HUES64 (cell line): ENCODE results near the gene CDK3.

ENCODE experiments used
- H3K27ac ChIP-seq: 2 replicates; pipeline ENCODE4 v1.7.0; 2013; ENCODE audit warnings: low read depth, low read length, inconsistent platforms
- H3K27me3 ChIP-seq: 2 replicates; pipeline ENCODE4 v1.6.1; 2013; ENCODE audit warnings: mild to moderate bottlenecking, low read length; ENCODE audit not compliant: insufficient read depth
- H3K36me3 ChIP-seq: 2 replicates; pipeline ENCODE4 v1.6.1; 2013; ENCODE audit warnings: mild to moderate bottlenecking, low read length; ENCODE audit not compliant: insufficient read depth
- H3K4me1 ChIP-seq: 2 replicates; pipeline ENCODE4 v1.6.1; 2013; ENCODE audit warnings: mild to moderate bottlenecking, low read length, moderate library complexity; ENCODE audit not compliant: insufficient read depth
- H3K4me3 ChIP-seq: 2 replicates; pipeline ENCODE4 v1.5.1; 2013; ENCODE audit warnings: mild to moderate bottlenecking, low read length, moderate library complexity
- H3K9ac ChIP-seq: 2 replicates; pipeline ENCODE4 v1.6.1; 2013; ENCODE audit warnings: mild to moderate bottlenecking, low read depth, low read length
- H3K9me3 ChIP-seq: 2 replicates; pipeline ENCODE4 v1.6.1; 2013; ENCODE audit warnings: low read depth, low read length; ENCODE audit not compliant: insufficient read depth
- WGBS: fragments of 150-250, 120-280 bp; methylation state at CpG from one replicate; pipeline ENCODE4 v1.1.7; 2013; ENCODE audit warnings: missing lambda C conversion rate; 5-methylcytosine and 5-hydroxymethylcytosine counted together

Gene CDK3

GRCh38 chr17:75995385-75995925 is 5.2 kb upstream of the CDK3 start:
- 95% methylated on average over 7 of the region's 7 CpGs for WGBS
- no peaks in the 10 kb centered on the region for H3K27me3 ChIP-seq
- H3K9me3 ChIP-seq: no peaks in the 10 kb centered on the region
- H3K36me3 ChIP-seq: peaks cover 15% of the 10 kb centered on the region; the same call in 1 of the 2 replicates
- H3K9ac ChIP-seq: no peak overlapping the region
- H3K4me3 ChIP-seq: no peak overlapping the region
- H3K4me1 ChIP-seq: no peaks in the 10 kb centered on the region
- no peak overlapping the region for H3K27ac ChIP-seq

- no peaks in the 10 kb centered on the region for H3K9me3 ChIP-seq
- H3K9ac ChIP-seq: no peak overlapping the region
- peaks cover 11% of the 10 kb centered on the region; the same call in 1 of the 2 replicates for H3K36me3 ChIP-seq
- H3K27me3 ChIP-seq: no peaks in the 10 kb centered on the region
- H3K4me1 ChIP-seq: no peaks in the 10 kb centered on the region
- WGBS: 83% methylated on average over 18 of the region's 18 CpGs
- H3K4me3 ChIP-seq: no peak overlapping the region
- no peak overlapping the region for H3K27ac ChIP-seq
Measured at GRCh38 chr17:75996665-75997590, 3.7 kb upstream of the CDK3 start.

- Histone ChIP-seq H3K9ac (no peak overlapping the region), H3K9me3 (no peaks in the 10 kb centered on the region), H3K4me3 (no peak overlapping the region), H3K27ac (no peak overlapping the region), H3K36me3 (peaks cover 17% of the 10 kb centered on the region), H3K4me1 (no peaks in the 10 kb centered on the region), H3K27me3 (no peaks in the 10 kb centered on the region)
- WGBS: 96% methylated on average over 9 of the region's 9 CpGs
Measured at GRCh38 chr17:75998327-75998795, 2.3 kb upstream of the CDK3 start.

- Histone ChIP-seq H3K4me3 (no peak overlapping the region), H3K27me3 (no peaks in the 10 kb centered on the region), H3K27ac (no peak overlapping the region; the same call in 1 of the 2 replicates), H3K9me3 (no peaks in the 10 kb centered on the region), H3K36me3 (peaks cover 16% of the 10 kb centered on the region), H3K9ac (no peak overlapping the region), H3K4me1 (no peaks in the 10 kb centered on the region)
- WGBS: 75% methylated on average over 31 of the region's 31 CpGs
Measured at GRCh38 chr17:76000016-76000754, 470 bp upstream of the CDK3 start.

- Histone ChIP-seq H3K27me3 (no peaks in the 10 kb centered on the region), H3K9ac (no peak overlapping the region), H3K4me3 (no peak overlapping the region), H3K9me3 (no peaks in the 10 kb centered on the region), H3K4me1 (no peaks in the 10 kb centered on the region), H3K27ac (no peak overlapping the region), H3K36me3 (peaks cover 14% of the 10 kb centered on the region)
- WGBS: 96% methylated on average over 12 of the region's 12 CpGs
Measured at GRCh38 chr17:76002100-76002499, 1.4 kb downstream of the CDK3 start.

GRCh38 chr17:76003915-76004314 is 3.3 kb downstream of the CDK3 start:
- no peak overlapping the region for H3K9ac ChIP-seq

GRCh38 chr17:76004750-76005262 is 4.2 kb downstream of the CDK3 start:
- H3K9me3 ChIP-seq: no peaks in the 10 kb centered on the region
- no peak overlapping the region for H3K9ac ChIP-seq
- 82% methylated on average over 8 of the region's 8 CpGs for WGBS

More at GRCh38 chr17:76003915-76004314, 3.3 kb downstream of the CDK3 start:
- H3K4me3 ChIP-seq: no peak overlapping the region
- WGBS: 96% methylated on average over 6 of the region's 6 CpGs
- H3K27me3 ChIP-seq: no peaks in the 10 kb centered on the region
- peaks cover 14% of the 10 kb centered on the region for H3K36me3 ChIP-seq
- no peaks in the 10 kb centered on the region for H3K4me1 ChIP-seq
- no peaks in the 10 kb centered on the region for H3K9me3 ChIP-seq
- H3K27ac ChIP-seq: no peak overlapping the region

GRCh38 chr17:76005263-76006149 is 4.9 kb downstream of the CDK3 start:
- no peak overlapping the region for H3K27ac ChIP-seq
- no peaks in the 10 kb centered on the region for H3K4me1 ChIP-seq
- H3K9me3 ChIP-seq: no peaks in the 10 kb centered on the region
- no peak overlapping the region for H3K4me3 ChIP-seq
- H3K36me3 ChIP-seq: peaks cover 14% of the 10 kb centered on the region
- H3K9ac ChIP-seq: no peak overlapping the region
- no peaks in the 10 kb centered on the region for H3K27me3 ChIP-seq
- 80% methylated on average over 16 of the region's 16 CpGs for WGBS

More at GRCh38 chr17:76004750-76005262, 4.2 kb downstream of the CDK3 start:
- Histone ChIP-seq H3K36me3 (peaks cover 14% of the 10 kb centered on the region), H3K4me1 (no peaks in the 10 kb centered on the region), H3K27ac (no peak overlapping the region), H3K27me3 (no peaks in the 10 kb centered on the region), H3K4me3 (no peak overlapping the region)

GRCh38 chr17:76007131-76007849 is 6.6 kb downstream of the CDK3 start:
- Histone ChIP-seq H3K4me3 (no peak overlapping the region), H3K36me3 (peaks cover 11% of the 10 kb centered on the region), H3K9me3 (no peaks in the 10 kb centered on the region), H3K9ac (no peak overlapping the region), H3K27me3 (no peaks in the 10 kb centered on the region), H3K27ac (no peak overlapping the region), H3K4me1 (no peaks in the 10 kb centered on the region)
- 92% methylated on average over 39 of the region's 39 CpGs for WGBS

GRCh38 chr17:76007850-76008165 is 7.2 kb downstream of the CDK3 start:
- Histone ChIP-seq H3K9ac (no peak overlapping the region), H3K36me3 (peaks cover 7% of the 10 kb centered on the region; the same call in 1 of the 2 replicates), H3K27me3 (no peaks in the 10 kb centered on the region), H3K9me3 (no peaks in the 10 kb centered on the region), H3K4me1 (no peaks in the 10 kb centered on the region), H3K27ac (no peak overlapping the region), H3K4me3 (no peak overlapping the region)
- WGBS: 93% methylated on average over 16 of the region's 16 CpGs
